GM12892 (cell line): Measurements from ENCODE around the gene ITGA7.

Source experiments
- POLR2A ChIP-seq: IDR thresholded peaks from 2 replicates; pipeline ENCODE4 v1.6.1; 2011; ENCODE audit warnings: low read depth, low read length, control low read depth
- POLR2AphosphoS5 ChIP-seq: IDR thresholded peaks from 2 replicates; pipeline ENCODE4 v1.6.1; 2011; ENCODE audit warnings: low read depth, low read length, control low read depth

DNA sequence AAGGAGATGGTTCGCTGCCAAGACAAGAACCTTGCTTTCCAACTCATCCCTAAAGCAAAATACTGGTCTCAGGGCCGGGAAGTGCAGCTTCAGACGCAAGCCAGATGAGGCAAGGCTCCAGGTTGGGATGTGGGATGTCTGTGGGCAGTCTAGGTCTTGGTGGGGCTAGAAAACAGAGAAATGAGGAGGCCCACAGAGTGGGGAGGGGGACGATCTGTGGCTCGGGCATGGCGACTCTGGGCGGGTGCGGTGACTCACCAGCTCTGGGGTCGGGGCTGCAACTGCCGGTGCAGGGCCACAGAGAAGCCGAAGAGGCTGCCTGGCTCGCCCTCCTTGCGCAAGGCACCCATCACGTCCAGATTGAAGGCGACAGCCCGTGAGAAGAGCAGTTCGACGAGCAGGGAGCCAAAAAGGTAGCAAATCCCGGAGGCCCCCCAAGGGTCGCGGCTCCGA, 459 bp downstream of the ITGA7 start:
- no peak for TF ChIP-seq POLR2A
- no peak for TF ChIP-seq POLR2AphosphoS5
